HG03139 (cell line): Measurements from ENCODE around the gene SNTG2.
"Not testable (repeated sequence)": the region's sequence is repeated elsewhere in the genome, so short reads cannot be mapped to it uniquely, and the experiment has no call there.

Source experiments
- ATAC-seq: cut with Tn5 transposase; IDR thresholded peaks from one replicate; pipeline ENCODE4 v1.9.1; 2021; ENCODE audit not compliant: unreplicated experiment

Gene SNTG2

GRCh38 chr2:1088192-1088860, 137.7 kb downstream of the SNTG2 start:
- no peak for ATAC-seq

GRCh38 chr2:1088940-1089339, 138.3 kb downstream of the SNTG2 start:
- no peak for ATAC-seq

GRCh38 chr2:1091895-1092585, 141.4 kb downstream of the SNTG2 start:
- ATAC-seq, result no peak

DNA sequence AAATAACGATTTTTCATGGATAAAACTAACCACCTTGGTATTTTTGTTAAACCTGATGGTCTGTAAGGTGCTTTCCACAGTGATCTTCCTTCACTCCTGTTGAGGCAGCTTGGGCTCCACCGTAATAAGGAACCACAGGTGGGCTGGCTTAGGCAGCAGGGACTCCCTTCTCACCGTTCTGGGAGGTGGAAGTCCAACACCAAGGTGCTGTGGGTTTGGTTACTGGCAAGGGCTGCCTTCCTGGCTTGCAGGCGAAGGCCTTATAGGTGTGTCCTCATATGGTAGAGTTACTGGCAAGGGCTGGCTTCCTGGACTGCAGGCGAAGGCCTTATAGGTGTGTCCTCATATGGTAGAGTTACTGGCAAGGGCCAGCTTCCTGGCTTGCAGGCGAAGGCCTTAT, 143.0 kb downstream of the SNTG2 start:
- ATAC-seq, result not testable (repeated sequence)

DNA sequence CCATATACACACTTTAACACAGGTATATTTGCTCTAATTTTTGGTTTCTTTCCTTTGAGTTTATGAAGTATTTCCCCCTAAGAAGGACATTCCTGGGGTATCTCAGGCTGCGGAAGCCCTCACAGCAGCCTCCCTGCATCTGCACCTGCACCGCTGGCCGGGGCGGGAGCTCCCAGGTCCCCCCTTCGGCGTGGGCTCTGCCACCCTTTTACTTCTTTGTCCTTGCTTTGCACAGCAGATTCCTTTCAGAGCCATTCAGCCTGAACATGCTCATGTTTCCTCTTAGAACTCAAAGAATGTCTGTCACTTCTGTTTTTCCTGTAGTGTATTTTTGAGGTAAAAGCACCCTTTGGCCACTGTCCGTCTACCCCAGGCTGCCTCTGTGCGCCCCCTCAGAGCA, 146.5 kb downstream of the SNTG2 start:
- no peak for ATAC-seq

- no peak for ATAC-seq
Measured at GRCh38 chr2:1099418-1099817, 148.8 kb downstream of the SNTG2 start.

- no peak for ATAC-seq
Measured at GRCh38 chr2:1101011-1101782, 150.5 kb downstream of the SNTG2 start.

GRCh38 chr2:1101982-1102590, 151.4 kb downstream of the SNTG2 start:
- no peak for ATAC-seq

DNA sequence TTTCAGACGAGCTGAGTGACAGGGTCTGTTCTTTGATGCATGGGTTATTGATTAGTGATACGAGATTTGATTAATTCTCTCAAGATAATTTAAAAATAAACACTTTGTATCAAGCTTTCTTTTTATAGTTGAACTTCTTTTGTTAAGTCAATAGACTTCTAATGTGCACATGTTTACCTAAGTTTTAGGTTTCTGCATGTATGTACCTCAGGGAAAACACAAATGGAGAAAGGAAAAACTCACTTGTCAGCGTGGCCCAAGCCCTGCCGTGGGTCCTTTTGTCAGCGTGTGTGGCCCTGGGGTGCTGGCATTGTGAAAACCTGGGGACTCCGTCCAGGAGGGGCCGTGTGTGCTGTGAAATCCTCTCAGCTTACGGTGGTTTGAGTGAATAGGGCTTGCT, 153.7 kb downstream of the SNTG2 start:
- no peak for ATAC-seq

DNA sequence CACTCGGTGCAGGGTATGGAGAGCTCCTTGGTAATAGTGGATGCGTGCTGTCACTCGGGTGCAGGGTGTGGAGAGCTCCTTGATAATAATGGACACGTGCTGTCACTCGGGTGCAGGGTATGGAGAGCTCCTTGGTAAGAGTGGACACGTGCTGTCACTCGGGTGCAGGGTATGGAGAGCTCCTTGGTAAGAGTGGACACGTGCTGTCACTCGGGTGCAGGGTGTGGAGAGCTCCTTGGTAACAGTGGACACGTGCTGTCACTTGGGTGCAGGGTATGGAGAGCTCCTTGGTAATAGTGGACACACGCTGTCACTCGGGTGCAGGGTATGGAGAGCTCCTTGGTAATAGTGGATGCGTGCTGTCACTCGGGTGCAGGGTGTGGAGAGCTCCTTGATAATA, 155.7 kb downstream of the SNTG2 start:
- not testable (repeated sequence) for ATAC-seq

- ATAC-seq, result no peak
Measured at GRCh38 chr2:1115843-1116539, 165.3 kb downstream of the SNTG2 start.

- no peak for ATAC-seq
Measured at GRCh38 chr2:1117569-1117968, 166.9 kb downstream of the SNTG2 start.

DNA sequence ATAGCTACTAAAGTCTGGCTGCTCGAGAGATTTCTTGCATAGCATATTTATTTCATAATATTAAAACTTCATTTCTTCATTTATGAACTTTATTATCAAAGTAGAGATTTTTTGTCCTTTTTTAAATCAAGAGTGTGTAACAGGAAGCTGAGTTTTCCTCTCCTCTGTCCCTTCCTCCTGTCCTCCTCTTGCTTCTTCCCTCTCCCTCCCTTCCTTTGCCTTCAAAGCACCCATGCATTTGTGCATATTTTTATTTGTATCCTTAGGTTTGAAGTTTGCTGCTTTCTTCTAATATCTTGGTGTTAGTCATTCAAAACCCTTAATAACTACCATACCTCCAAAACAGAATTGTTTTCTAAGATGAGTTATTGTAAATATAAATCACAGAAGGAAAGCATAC, 174.6 kb downstream of the SNTG2 start:
- no peak for ATAC-seq

- no peak for ATAC-seq
Measured at GRCh38 chr2:1125633-1126370, 175.2 kb downstream of the SNTG2 start.

DNA sequence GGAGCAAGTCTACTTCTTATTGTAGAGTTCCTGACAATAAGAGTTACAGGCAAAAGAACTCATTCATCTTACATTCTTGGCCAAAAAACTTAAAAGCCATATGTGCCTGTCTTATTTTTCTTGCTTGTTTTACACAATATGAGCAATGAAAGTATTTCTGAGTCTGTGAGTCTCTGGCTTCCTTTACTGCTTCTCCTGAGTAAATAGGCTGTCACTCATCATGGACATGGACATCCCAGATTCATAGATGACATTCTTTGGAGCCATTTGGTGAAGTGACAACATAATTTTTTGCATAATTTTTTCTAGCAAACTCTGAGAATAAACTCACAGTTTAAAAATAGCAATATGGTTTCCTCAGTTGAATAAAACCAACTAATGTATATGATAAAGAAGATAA, 179.3 kb downstream of the SNTG2 start:
- no peak for ATAC-seq

DNA sequence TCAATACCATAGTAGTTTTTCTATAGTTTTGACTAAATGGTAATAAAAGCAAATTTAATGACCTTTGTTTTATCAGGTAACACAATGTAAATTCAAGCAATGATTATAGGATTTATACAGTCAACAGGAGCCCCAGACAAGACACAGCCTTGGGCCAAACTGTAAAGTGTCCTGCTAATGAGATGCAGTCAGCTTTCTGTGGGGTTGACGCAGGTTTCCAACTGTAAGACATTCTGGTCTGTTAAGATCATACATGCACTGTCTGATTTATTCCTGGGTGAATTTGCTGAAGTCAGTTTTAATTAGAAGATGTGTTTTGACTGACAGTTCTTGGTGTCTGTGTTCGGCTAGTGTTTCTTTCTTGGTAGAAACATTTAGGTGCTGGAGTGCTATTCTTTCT, 180.3 kb downstream of the SNTG2 start:
- ATAC-seq, result no peak

DNA sequence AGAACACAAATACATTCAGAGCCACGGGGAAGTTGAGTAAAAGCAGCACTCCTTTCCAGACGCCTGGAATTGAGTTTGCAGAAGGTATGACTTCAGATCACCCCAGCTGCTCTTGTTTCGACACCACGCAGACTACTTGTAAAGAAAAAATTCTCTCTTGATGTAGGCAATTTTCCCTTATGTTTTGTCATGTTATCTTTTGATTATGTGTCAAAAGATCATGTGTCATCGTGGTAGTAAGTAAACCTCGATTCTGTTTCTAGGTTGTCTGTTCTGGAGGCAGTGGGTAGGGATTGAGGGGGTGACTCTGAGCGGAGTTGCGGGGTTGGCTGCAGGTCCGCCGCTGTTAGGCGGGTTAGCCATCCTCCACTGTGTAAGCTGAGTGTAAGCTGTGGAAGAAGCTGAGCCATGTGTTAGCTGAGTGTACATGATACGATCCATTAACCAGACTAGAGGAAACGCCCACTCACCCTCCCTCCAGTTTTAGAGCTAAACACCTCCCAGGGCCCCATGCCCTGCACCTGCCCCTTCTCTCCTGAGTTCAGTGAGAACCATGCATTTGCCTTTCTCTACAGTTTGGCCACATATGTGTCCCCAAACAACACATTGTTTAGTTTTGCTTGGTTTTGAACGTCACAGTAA, 181.8 kb downstream of the SNTG2 start:
- no peak for ATAC-seq

DNA sequence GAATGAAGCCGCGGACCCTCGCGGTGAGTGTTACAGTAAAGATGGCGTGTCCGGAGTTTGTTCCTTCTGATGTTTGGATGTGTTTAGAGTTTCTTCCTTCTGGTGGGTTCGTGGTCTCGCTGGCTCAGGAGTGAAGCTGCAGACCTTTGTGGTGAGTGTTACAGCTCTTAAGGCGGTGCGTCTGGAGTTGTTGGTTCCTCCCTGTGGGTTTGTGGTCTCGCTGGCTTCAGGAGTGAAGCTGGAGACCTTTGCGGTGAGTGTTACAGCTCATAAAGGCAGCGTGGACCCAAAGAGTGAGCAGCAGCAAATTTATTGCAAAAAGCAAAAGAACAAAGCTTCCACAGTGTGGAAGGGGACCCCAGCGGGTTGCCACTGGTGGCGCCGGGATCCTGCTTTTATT, 183.2 kb downstream of the SNTG2 start:
- ATAC-seq, result not testable (repeated sequence)

DNA sequence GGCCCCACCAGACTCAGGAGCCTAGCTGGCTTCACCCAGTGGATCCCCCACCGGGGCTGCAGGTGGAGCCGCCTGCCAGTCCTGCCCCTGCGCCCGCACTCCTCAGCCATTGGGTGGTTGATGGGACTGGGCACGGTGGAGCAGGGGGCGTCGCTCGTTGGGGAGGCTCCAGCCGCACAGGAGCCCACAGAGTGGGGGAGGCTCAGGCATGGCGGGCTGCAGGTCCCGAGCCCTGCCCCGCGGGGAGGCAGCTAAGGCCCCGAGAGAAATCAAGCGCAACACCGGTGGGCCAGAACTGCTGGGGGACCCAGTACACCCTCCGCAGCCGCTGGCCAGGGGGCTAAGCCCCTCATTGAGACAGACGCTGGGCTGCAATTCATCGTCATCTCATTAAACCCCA, 184.0 kb downstream of the SNTG2 start:
- no peak for ATAC-seq

- ATAC-seq, result no peak
Measured at GRCh38 chr2:1136067-1136466, 185.4 kb downstream of the SNTG2 start.
